HCT116 (cell line): Measurements from ENCODE around the gene GNS. TPM values are rescaled to one million over a fixed set of nuclear protein-coding genes. Genes with fewer than 3 reads are reported as not detected.

Experiments used
- ATAC-seq: fragments of 200-7000 bp; cut with Tn5 transposase; 2 replicates; pipeline ENCODE4 v1.9.1; 2020; ENCODE audit warnings: mild to moderate bottlenecking, moderate library complexity
- BruUV-seq: library from RNA; stranded (reverse); fragments of 400-500 nt; replicated peaks from 2 replicates; lab custom pipeline; 2021; lab: Mats Ljungman, UMichigan
- CTCF ChIA-PET: fragments of 300-600 bp; sonication (Branson Sonifier 250); formaldehyde crosslinking; loops from one replicate; lab custom pipeline; 2021; ENCODE audit warnings: antibody characterized with exemption; lab: Charles Lee
- POLR2A ChIA-PET: fragments of 300-600, 350-600 bp; sonication (Branson Sonifier 250); formaldehyde crosslinking; loops from one replicate; lab custom pipeline; 2021; ENCODE audit warnings: antibody characterized with exemption; lab: Charles Lee
- RAD21 ChIA-PET, 2 experiments: fragments of 300-600 bp; sonication (Branson Sonifier 250); formaldehyde crosslinking; loops; one replicate each; lab custom pipeline; 2023; ENCODE audit warnings: low total read pairs in 2 of 2; ENCODE audit not compliant: uncharacterized antibody in 2 of 2, unreplicated experiment in 2 of 2, low non-redundant PET in 1 of 2; lab: Charles Lee
- DNase-seq: peaks from one replicate; pipeline ENCODE4 v3.0.0-alpha.2; 2010; ENCODE audit warnings: low read depth, low spot score
- H2AFZ ChIP-seq: fragments of 200-600 bp; shearing (Covaris generic), sonication (generic); 2 replicates; pipeline ENCODE4 v1.6.1; 2017; ENCODE audit warnings: low read depth, mixed run types, mixed read lengths, antibody characterized with exemption, low read length; ENCODE audit not compliant: poor library complexity, severe bottlenecking
- H3K27ac ChIP-seq: 2 replicates; pipeline ENCODE4 v1.5.1; 2012; ENCODE audit warnings: low read depth, low read length
- H3K27me3 ChIP-seq: fragments of 200-600 bp; sonication (generic); 2 replicates; pipeline ENCODE4 v1.6.1; 2016; ENCODE audit warnings: mixed run types, low read length, mixed read lengths; ENCODE audit not compliant: insufficient read depth
- H3K36me3 ChIP-seq, 2 experiments: fragments of 200-500 bp in 1 of 2; fragments of 200-600 bp in 1 of 2; sonication (Bioruptor generic) in 1 of 2; sonication (generic) in 1 of 2; 2 replicates each; pipeline versions ENCODE4 v1.5.1 to v1.6.1; 2014 to 2016; ENCODE audit warnings: low read length in 2 of 2, inconsistent platforms in 1 of 2, mixed read lengths in 1 of 2, mixed run types in 1 of 2; ENCODE audit not compliant: insufficient read depth in 2 of 2, control insufficient read depth in 1 of 2
- H3K4me1 ChIP-seq, 2 experiments: fragments of 200-600 bp in 1 of 2; sonication (generic) in 1 of 2; 2 replicates each; pipeline versions ENCODE4 v1.5.1 to v1.6.1; 2012 to 2017; ENCODE audit warnings: low read length in 2 of 2, inconsistent platforms in 1 of 2, mild to moderate bottlenecking in 1 of 2, mixed read lengths in 1 of 2, mixed run types in 1 of 2, moderate library complexity in 1 of 2; ENCODE audit not compliant: insufficient read depth in 2 of 2, control insufficient read depth in 1 of 2
- H3K4me2 ChIP-seq: fragments of 200-600 bp; sonication (generic); 2 replicates; pipeline ENCODE4 v1.6.1; 2017; ENCODE audit warnings: mixed run types, low read length, mixed read lengths
- H3K4me3 ChIP-seq, 2 experiments: fragments of 200-600 bp in 1 of 2; sonication (generic) in 1 of 2; replicated peaks in 1 of 2; 2 replicates each; pipeline ENCODE4 v1.5.1; 2011 to 2016; ENCODE audit warnings: low read length in 2 of 2, control low read depth in 1 of 2, low read depth in 1 of 2, mild to moderate bottlenecking in 1 of 2, mixed read lengths in 1 of 2, mixed run types in 1 of 2
- H3K79me2 ChIP-seq: fragments of 200-600 bp; sonication (generic); 2 replicates; pipeline ENCODE4 v1.6.1; 2017; ENCODE audit warnings: mild to moderate bottlenecking, mixed run types, low read length, moderate library complexity, mixed read lengths; ENCODE audit not compliant: insufficient read depth
- H3K9ac ChIP-seq: fragments of 200-600 bp; sonication (generic); 2 replicates; pipeline ENCODE4 v1.6.1; 2016; ENCODE audit warnings: low read length, mixed read lengths
- H3K9me2 ChIP-seq: fragments of 200-600 bp; sonication (generic), shearing (Covaris generic); 2 replicates; pipeline ENCODE4 v1.6.1; 2017; ENCODE audit warnings: mixed run types, mild to moderate bottlenecking, moderate library complexity; ENCODE audit not compliant: insufficient read depth
- H3K9me3 ChIP-seq, 2 experiments: fragments of 200-500 bp in 1 of 2; fragments of 200-600 bp in 1 of 2; sonication (Bioruptor generic) in 1 of 2; sonication (generic) in 1 of 2; 2 replicates each; pipeline ENCODE4 v1.6.1; 2014 to 2017; ENCODE audit warnings: low read length in 2 of 2, mixed read lengths in 2 of 2, inconsistent platforms in 1 of 2, low read depth in 1 of 2, mild to moderate bottlenecking in 1 of 2, mixed run types in 1 of 2, moderate library complexity in 1 of 2; ENCODE audit not compliant: control insufficient read depth in 1 of 2, insufficient read depth in 1 of 2
- H4K20me1 ChIP-seq: fragments of 200-600 bp; sonication (generic), shearing (Covaris generic); 2 replicates; pipeline ENCODE4 v1.6.1; 2017; ENCODE audit warnings: mixed run types, mild to moderate bottlenecking, moderate library complexity; ENCODE audit not compliant: insufficient read depth
- ATF3 ChIP-seq: IDR thresholded peaks from 2 replicates; pipeline ENCODE4 v1.6.1; 2012
- CTCF ChIP-seq, 3 experiments: fragments of 200-600 bp in 1 of 3; sonication (generic) in 1 of 3; IDR thresholded peaks in 2 of 3; conservative IDR thresholded peaks in 1 of 3; 2 replicates each; pipeline ENCODE4 v1.5.1; 2012 to 2017; ENCODE audit warnings: low read depth in 2 of 3, low read length in 2 of 3, antibody characterized with exemption in 1 of 3, borderline replicate concordance in 1 of 3, control low read depth in 1 of 3, mild to moderate bottlenecking in 1 of 3, mixed read lengths in 1 of 3, mixed run types in 1 of 3, moderate library complexity in 1 of 3; ENCODE audit not compliant: insufficient read depth in 1 of 3
- EGR1 ChIP-seq: IDR thresholded peaks from 2 replicates; pipeline ENCODE4 v1.6.1; 2012; ENCODE audit warnings: low read depth
- ELF1 ChIP-seq: IDR thresholded peaks from 2 replicates; pipeline ENCODE4 v1.6.1; 2012; ENCODE audit warnings: low read depth, borderline replicate concordance
- EZH2phosphoT487 ChIP-seq: fragments of 200-600 bp; IDR thresholded peaks from 2 replicates; pipeline ENCODE4 v1.6.1; 2018; ENCODE audit warnings: antibody characterized with exemption, borderline replicate concordance
- POLR2A ChIP-seq: IDR thresholded peaks from 2 replicates; pipeline ENCODE4 v1.7.0; 2011; ENCODE audit warnings: borderline replicate concordance; ENCODE audit not compliant: insufficient read depth, insufficient read length; ENCODE audit errors: extremely low read depth
- RAD21 ChIP-seq: IDR thresholded peaks from 2 replicates; pipeline ENCODE4 v1.6.1; 2012; ENCODE audit warnings: low read depth, mild to moderate bottlenecking
- REST ChIP-seq: IDR thresholded peaks from 2 replicates; pipeline ENCODE4 v1.6.1; 2012; ENCODE audit warnings: low read depth
- SP1 ChIP-seq: IDR thresholded peaks from 2 replicates; pipeline ENCODE4 v1.6.1; 2012; ENCODE audit warnings: low read depth
- SRF ChIP-seq: IDR thresholded peaks from 2 replicates; pipeline ENCODE4 v1.6.1; 2012; ENCODE audit warnings: low read depth
- YY1 ChIP-seq: IDR thresholded peaks from 2 replicates; pipeline ENCODE4 v1.6.1; 2011; ENCODE audit warnings: low read length, low read depth, moderate library complexity, mild to moderate bottlenecking; ENCODE audit not compliant: insufficient replicate concordance; ENCODE audit errors: extremely low read depth
- ZBTB33 ChIP-seq: IDR thresholded peaks from 2 replicates; pipeline ENCODE4 v1.6.1; 2011; ENCODE audit warnings: mild to moderate bottlenecking, low read length, moderate library complexity; ENCODE audit not compliant: insufficient replicate concordance; ENCODE audit errors: extremely low read depth
- ZNF274 ChIP-seq: fragments of 200-500 bp; sonication (Bioruptor generic); IDR thresholded peaks from 2 replicates; pipeline ENCODE4 v1.6.1; 2014; ENCODE audit warnings: mild to moderate bottlenecking, low read depth, low read length, inconsistent platforms
- intact Hi-C: fragments of 100-400 bp; cut with micrococcal nuclease; formaldehyde crosslinking; loops from 2 replicates; pipeline ENCODE4 v1.10.0; 2022
- total RNA-seq: library from RNA; stranded (reverse); gene quantifications from one replicate; pipeline ENCODE4 v1.2.1, GENCODE V29; 2021; ENCODE audit not compliant: unreplicated experiment

GNS gene
- total RNA-seq, 1 experiment from 2014 or later, result 45.7 TPM

GRCh38 chr12:64685605-64686004 is 73.6 kb downstream of the GNS start:
- H4K20me1 ChIP-seq, result no peaks in the 10 kb centered on the region
- BruUV-seq, result no TSS peak
- H3K4me1 ChIP-seq, result peaks cover 10 to 18% of the 10 kb centered on the region in 2 experiments
- ATAC-seq (no peak), DNase-seq (no peak)
- peaks cover 10 to 17% of the 10 kb centered on the region in 2 experiments; a peak in 3 of 4 replicates for H3K36me3 ChIP-seq
- ChIA-PET POLR2A (no interaction called here), RAD21 (no interaction called here), CTCF (interaction anchor here (1.5 kb wide), 1 partner anchor 11 kb away, joined by 3 read pairs; no protein-coding TSS in a partner anchor)
- H3K79me2 ChIP-seq, result peaks cover 42% of the 10 kb centered on the region
- no peak for TF ChIP-seq EZH2phosphoT487
- no peak for TF ChIP-seq RAD21
- TF ChIP-seq ZBTB33, result no peak
- no peak for TF ChIP-seq SRF
- no peak for TF ChIP-seq POLR2A
- no peak for TF ChIP-seq REST
- no peak for TF ChIP-seq YY1
- TF ChIP-seq ZNF274, result no peak
- TF ChIP-seq EGR1, result no peak
- TF ChIP-seq ATF3, result no peak
- no peak for TF ChIP-seq CTCF (IDR thresholded peaks at IDR 0.05 in 2 of 3, conservative IDR thresholded peaks at IDR 0.05 in 1 of 3; ENCODE audit: borderline replicate concordance in 1 of 3, insufficient read depth in 1 of 3, low read depth in 2 of 3, low read length in 2 of 3)
- TF ChIP-seq ELF1, result no peak
- TF ChIP-seq SP1, result no peak
- no peaks in the 10 kb centered on the region for H3K27me3 ChIP-seq
- H3K4me2 ChIP-seq, result no peak overlapping the region
- no peak overlapping the region for H2AFZ ChIP-seq
- H3K27ac ChIP-seq, result no peak overlapping the region
- H3K4me3 ChIP-seq, result no peak overlapping the region
- intact Hi-C loops, result no loop called here
- no peaks in the 10 kb centered on the region for H3K9me2 ChIP-seq
- H3K9ac ChIP-seq, result no peak overlapping the region
- H3K9me3 ChIP-seq, result no peaks in the 10 kb centered on the region
